Urothelium cell line (cell line): ENCODE results near the gene TOR4A.

Experiments used
- DNase-seq: peaks from one replicate; pipeline ENCODE4 v3.0.0; 2011; ENCODE audit warnings: low spot score, mixed read lengths
- FAIRE-seq: peaks from 2 replicates; lab custom pipeline; 2011; peaks lifted over from hg19 to GRCh38; lab: Jason Lieb, UNC

Gene TOR4A

GRCh38 chr9:137293094-137293481 is 15.6 kb downstream of the TOR4A start:
- DNase-seq, result no peak
- FAIRE-seq, result no peak

GRCh38 chr9:137293482-137294090 is 16.1 kb downstream of the TOR4A start:
- FAIRE-seq (no peak), DNase-seq (no peak)

DNA sequence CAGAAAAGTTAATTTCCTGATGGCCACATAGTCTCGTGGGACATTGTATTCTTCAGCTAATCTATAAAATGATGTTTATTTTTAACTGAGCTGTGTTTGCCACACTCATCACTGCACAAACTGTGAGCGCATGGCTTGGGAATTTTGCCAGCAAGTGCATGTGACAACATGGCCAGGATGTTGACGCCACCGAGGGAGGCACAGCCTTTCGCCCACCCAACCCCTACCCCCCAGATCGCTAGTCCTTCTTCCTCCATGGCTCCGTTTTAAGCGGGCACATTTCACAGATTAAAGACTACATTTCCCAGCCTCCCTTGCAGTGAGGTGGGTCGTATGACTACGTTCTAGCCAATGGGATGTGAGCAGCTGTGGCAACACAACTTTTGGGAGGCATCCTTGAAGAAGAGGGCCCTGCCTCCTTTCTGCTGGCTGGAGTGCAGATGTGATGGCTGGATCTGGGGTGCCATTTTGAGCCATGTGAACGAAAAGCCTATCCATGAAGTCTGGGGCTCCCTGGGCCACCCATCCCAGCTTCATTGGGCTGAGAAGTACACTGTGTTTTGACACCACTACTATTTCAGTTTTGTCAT is 16.7 kb downstream of the TOR4A start:
- FAIRE-seq (no peak), DNase-seq (peak; percentile 70)

DNA sequence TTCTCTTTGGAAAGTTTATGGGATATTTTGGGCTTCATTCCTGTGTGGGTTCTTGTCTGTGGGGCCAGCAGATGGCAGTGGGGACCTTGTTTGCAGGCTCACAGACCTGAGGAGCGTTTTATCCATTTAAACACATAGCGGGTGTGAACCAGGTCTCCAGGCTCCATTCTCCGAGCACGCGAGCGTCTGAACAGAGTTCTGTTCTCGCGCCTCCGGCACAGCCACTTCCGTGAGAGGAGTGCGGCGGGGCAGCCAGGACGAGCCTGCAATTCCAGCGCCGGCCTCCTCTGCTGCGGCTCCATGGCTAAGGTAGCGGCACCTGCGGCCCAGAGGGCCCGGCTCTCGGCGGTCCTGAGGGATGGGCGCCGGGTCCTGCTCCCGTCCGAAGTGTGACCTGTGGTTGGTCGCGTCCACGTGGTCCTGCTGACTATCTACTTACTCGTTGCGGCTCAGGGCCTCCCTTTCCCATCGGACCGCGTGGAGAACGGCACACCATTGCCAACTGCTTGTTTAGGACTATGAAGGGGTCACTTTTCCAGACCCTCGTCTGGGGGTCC is 17.2 kb downstream of the TOR4A start:
- FAIRE-seq (no peak), DNase-seq (no peak)

- peak; percentile 89 for DNase-seq
- no peak for FAIRE-seq
Observed at GRCh38 chr9:137295238-137295811, 17.8 kb downstream of the TOR4A start.

DNA sequence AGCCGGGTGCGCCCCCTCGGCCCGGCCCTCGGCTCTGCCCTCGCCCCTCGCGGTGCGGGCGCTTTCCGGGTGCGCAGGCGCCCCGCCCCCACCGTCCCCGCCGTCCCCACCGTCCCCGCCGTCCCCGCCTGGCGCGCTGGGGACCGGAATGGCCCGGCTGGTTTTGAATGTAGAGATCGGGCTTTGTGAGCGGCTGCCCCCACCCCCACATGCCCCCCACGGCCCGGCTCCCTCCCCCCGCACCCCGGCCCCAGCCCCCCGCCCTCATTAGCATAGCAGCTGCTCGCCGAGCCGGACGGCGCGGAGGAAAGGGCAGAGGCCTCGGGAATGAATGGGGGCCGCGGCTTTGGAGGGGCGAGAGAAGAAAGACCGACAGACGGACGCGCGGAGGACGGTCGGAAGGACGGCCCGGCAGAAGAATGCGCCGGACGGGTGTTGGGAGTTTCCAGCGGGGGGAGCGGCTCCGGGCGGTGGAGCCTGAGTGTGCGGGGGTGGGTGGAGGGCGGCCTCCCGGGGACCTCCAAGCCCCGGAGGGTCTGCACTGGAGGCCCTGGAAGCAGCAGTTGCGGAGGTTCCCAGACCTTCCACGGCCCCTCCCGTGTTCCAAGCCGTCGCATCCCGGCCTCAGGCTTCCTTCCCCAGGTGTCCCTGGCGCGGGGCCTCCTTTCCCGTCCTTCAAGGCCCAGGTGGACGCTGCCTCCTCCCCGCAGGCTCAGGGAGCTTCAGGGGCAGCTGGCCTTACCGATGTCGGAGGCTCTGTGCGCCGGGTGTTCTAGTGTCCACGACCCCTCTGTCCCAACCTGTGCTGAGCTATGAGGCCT is 18.5 kb downstream of the TOR4A start:
- DNase-seq (no peak), FAIRE-seq (no peak)

DNA sequence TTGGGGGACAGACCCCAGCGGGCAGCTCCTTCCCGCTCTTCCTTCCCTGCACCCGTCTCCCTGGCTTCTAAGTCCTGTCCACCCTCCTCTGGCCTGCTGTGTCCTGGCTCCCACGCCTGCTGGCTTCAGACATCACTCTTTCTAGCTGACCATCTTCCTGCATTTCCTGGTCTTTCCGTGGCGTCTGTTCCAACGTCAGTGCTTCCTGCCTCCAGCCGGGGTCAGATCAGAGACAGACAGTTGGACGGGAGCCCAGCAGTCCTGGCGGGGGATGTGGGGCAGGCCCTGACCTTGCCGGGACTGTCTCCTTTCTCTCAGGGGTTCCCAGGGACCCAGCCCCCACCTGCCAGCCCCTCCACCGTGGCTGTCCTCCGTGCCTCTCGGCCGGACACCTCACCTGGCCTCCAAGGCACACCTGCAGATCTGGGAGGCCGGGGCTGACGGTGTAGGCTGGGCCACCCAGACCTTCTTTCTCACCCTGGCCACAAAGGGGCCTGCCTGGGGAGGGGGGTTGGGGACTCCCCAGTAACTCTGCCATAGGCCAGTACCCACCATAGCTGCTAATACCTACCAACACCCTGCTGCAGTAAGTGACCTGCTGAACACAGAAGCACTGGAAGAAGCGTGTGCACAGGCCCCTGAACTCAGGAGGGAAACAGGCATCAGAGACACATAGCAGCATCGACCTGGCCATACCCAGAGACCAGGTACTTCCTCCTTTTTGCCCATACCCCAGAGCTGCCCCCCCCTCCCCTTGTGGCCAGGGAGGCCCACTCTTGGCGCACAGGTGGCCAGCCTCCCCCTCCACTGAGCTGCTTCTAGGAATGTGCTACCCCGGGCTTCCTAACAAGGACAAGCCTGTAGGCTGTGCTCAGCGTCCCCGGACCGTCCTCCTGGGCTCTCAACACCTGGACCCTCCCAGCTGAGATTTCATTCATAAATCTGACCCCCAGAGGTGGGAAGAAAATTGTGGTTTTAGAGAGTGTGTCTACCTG is 19.4 kb downstream of the TOR4A start:
- FAIRE-seq, result no peak
- no peak for DNase-seq

DNA sequence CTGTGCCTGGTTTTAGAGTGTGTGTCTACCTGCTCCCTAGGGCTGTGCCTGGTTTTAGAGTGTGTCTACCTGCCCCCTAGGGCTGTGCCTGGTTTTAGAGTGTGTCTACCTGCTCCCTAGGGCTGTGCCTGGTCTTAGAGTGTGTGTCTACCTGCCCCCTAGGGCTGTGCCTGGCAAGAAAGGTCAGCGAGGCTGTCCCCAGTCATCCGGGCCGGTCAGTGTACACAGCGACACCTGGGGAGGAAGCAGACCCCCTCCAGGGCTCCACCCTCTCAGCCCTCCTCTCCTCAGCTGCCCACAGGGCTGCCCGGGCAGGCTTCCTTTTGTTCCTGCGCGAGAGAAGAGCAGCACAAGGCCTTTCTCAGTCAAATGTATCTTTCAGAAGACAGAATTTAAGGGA is 20.4 kb downstream of the TOR4A start:
- DNase-seq, result no peak
- FAIRE-seq, result no peak

DNA sequence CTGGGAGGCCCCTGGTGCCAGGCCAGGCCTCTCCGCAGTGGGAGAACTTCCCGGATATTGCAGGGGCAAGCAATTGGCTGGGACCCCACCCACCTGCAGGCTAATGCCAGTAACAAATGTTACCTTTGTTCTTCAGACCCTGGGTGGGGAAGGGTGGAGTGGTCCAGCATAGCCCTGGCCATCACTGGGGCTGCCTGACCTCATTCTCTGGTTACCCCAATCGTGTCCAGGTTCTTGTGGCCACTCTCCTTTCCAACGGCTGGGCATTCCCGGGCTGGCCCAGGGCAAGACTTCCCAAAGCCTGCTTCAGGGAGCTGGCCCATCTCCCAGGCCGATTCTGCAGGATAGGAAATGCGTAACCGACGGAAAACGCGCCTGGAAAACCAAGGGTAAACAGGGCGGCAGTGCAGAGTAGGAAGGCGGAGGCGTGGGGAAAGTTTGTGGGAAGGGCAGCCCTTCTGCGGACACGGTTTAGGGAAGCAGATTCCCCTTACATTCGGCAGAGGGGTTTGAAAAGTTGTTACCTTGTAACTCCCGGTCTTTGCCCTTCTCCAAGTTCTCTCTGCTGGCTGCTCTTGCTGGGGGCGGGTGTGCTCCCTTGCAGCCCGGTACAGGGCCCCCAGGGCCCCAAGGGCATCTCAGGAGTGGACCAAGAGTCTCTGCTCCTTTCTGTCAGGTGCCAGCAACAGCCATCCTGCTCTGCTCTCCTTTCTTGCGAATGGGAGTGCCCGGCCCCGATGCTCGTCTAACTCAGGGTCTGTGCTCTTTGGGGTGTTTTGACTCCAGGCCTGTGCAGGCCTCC is 21.1 kb downstream of the TOR4A start:
- no peak for FAIRE-seq
- DNase-seq, result no peak

DNA sequence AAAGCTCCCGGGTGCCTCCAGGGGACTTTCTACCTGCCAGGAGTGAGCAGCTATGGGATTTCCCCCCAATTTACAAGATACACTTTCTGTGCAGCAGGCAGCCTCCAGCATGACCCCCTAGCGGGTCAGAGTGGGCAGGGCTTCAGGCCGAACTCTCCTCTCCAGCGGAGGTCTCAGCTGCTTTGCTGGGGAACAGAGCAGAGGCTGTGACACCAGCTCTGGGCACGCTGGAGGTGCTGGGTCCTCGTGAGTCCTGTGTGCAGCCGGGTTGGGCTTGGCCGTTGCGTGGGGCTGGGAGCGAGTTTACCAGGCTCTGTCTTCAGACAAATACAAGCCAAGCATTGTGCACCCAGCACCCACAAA is 21.7 kb downstream of the TOR4A start:
- FAIRE-seq (no peak), DNase-seq (no peak)

- DNase-seq (no peak), FAIRE-seq (no peak)
Observed at GRCh38 chr9:137299938-137300337, 22.4 kb downstream of the TOR4A start.

DNA sequence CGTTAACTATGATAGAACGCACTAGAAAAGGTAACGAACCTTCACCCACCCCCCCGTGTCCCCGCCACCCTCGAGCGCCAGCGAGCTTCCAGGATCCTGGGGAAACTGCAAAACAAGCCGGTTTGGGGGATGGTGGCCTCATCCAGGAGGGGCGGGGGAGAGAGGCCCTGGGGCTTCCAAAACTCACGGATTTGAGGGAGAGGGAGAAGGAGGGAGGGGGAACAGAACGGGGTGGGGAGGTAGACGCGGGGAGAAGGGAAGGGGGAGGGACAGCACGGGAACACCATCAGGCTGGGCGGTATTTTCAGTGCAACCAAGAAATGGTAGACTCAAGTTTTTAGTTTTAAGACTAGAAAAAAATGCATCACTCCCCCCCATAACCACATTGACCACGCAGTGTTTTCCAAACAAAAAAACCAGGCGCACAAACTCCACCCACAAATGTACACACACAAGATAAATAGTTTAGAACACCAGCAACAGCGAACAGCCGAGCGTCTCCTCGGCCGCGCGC is 23.1 kb downstream of the TOR4A start:
- DNase-seq, result no peak
- no peak for FAIRE-seq

- DNase-seq (no peak), FAIRE-seq (no peak)
Observed at GRCh38 chr9:137301081-137301947, 23.8 kb downstream of the TOR4A start.

- FAIRE-seq, result no peak
Observed at GRCh38 chr9:137302118-137302448, 24.6 kb downstream of the TOR4A start, which contains the start of gene NRARP. Gene NRARP, minus strand, starts transcription at chr9:137302271. Its CDS starts 343 bp downstream, at chr9:137301928.

DNA sequence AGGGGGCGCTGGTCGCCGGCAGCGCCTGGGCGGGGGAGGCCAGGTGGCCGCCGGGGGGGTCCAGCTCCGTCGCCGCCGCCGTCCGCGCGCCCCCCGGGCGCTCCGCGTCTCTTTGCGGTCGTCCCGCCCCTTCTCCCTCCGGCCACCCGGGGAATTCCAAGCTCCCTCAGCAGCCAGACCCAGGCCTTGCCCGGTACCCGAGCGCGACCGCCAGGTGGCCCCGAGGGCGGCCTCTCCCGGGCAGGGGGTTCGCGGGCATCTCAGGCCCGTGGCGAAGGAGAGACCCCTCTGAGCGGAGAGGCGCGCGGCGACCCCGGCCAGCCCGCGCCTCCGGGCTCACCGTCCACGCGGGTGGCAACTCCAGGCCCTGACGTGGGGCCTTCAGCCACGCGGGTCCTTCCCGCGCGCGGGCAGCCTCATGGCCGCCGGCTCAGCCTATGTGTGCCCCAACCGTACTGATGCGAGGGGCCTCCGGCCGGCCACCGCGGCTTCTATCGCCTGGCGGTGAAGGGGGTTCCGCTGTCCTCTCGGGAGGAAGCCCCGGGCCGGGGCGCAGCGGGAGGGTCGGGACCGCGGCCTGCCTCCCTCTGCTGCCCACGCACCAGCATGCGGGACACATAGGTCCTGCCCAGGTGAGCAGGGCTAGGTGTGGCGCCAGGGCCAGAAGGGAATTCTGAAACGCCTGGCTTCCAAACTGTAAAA is 25.1 kb downstream of the TOR4A start:
- FAIRE-seq (no peak), DNase-seq (no peak)

More at GRCh38 chr9:137302118-137302448, 24.6 kb downstream of the TOR4A start, which contains the start of gene NRARP:
- DNase-seq, result no peak

DNA sequence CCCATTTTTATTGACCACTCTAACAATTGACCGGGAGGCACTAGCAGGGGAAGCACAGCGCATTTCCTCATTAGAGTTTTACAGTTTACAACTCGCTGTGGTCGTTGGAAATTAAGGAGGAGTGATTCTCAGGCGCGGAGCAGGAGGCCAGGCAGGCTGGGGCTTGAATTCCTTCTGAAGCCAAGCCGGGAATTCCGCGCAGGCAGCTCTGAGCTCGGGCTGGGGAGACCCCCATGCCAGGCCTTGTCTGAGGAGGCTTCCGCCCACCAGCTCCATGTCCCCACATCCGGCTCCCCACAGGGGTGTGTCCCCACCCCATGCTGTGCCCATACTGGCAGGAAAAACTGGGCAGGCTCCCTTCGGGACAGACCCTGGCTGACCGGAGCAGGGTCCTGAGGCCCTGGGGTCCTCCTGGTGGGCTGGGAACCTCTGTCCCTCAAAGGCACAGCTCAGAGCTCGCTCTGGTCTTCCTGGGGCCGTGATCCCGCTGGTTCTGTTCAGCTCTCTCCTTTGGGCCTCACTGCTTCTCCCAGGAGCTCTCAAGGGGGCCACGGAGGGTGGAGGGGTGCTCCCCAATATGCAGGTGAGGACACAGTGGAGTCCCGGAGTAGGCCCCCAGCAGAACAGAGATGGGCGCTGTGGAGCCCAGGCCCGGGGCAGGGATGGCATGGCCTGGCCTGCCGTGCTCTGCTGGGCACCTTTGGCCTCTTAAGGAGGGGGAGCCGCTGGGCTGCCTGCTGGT is 25.8 kb downstream of the TOR4A start:
- DNase-seq (no peak), FAIRE-seq (no peak)

DNA sequence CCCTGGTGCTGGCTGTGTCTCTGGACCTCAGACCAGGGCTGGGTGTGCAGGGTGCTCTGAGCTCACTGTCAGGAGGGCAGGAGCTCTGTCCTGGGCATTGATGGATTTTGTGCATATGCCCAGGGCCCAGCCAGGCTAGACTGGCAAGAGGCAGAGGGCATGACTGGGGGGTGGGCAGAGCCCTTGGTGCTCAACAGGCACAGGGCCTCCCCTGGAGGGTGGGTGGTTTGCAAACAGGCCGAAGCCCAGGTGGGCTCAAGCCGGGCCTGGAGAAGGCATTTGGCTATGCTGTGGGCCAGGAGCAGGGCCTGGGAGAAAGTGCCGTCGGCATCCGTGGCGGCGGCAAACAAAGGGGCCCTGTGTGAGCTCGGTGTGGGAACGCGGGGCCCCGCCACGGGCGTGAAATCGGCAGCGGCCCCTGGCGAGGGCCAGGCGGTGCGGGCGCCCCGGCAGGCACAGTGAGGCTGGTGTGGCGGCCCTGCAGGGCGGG is 26.4 kb downstream of the TOR4A start:
- no peak for DNase-seq
- no peak for FAIRE-seq
